ENCODE results near the gene OAF.

Gene OAF

DNA sequence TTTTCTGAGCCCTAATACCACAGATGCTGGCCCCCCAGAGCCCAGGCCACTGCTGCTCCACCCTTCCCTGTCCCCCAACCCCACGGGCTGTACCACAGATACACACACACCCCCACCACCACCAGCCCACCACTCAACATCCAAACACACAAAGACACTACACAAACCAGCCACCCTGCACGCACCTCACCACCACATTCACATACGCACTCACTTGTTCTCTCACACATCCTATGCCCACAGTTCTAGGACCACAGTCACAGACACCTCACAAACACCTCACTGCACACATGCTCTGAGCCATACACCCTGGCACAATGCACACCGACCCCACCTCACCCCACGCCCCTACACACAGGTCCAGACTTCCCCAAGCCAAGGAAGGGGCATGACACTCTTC is 22.5 kb upstream of the OAF start:
- TF ChIP-seq, protein P1, sequence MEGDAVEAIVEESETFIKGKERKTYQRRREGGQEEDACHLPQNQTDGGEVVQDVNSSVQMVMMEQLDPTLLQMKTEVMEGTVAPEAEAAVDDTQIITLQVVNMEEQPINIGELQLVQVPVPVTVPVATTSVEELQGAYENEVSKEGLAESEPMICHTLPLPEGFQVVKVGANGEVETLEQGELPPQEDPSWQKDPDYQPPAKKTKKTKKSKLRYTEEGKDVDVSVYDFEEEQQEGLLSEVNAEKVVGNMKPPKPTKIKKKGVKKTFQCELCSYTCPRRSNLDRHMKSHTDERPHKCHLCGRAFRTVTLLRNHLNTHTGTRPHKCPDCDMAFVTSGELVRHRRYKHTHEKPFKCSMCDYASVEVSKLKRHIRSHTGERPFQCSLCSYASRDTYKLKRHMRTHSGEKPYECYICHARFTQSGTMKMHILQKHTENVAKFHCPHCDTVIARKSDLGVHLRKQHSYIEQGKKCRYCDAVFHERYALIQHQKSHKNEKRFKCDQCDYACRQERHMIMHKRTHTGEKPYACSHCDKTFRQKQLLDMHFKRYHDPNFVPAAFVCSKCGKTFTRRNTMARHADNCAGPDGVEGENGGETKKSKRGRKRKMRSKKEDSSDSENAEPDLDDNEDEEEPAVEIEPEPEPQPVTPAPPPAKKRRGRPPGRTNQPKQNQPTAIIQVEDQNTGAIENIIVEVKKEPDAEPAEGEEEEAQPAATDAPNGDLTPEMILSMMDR (IDR thresholded peaks at IDR 0.05; ENCODE audit: low read depth, low read length), result no peak
- no peak for DNase-seq (ENCODE audit: low read depth, low spot score)
- in situ Hi-C loops (cut with HindIII; ENCODE audit: low sequenced_read_pairs), result no loop called here
- no peak overlapping the region for H3K4me3 ChIP-seq (ENCODE audit: low read depth, low read length)

DNA sequence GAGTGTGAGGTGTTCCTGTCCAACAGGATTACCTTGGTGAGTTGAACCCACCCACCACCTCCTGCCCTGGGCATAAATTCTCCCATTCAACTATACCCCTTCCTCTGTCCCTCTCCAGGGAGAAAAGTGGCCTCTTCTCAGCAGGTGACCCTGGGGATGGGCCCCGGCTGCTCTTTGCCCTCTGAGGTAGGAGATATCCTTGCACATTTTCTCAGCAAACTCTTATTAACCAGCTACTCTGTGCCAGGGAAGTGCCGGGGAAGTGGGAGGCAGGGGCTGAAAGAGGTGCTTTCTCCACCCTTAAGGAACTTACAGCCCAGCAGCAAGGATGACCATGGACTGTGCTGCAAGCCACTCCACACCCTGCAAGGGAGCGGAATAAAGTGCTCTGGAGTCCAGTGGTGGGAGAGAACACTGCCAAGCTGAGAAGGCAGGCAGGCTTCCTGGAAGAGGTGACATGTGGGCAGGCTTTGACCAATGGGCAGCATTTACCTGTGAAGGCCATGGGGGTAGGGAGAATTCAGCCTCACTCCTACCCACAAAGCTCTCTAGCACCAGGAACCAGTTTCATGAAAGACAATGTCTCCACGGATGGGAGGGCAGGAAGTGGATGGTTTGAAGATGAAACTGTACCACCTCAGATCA is 21.9 kb upstream of the OAF start:
- TF ChIP-seq, protein P1 (IDR thresholded peaks at IDR 0.05; ENCODE audit: low read depth, low read length), result no peak
- no peak overlapping the region for H3K4me3 ChIP-seq (ENCODE audit: low read depth, low read length)
- in situ Hi-C loops (cut with HindIII; ENCODE audit: low sequenced_read_pairs), result no loop called here
- DNase-seq (ENCODE audit: low read depth, low spot score), result no peak

DNA sequence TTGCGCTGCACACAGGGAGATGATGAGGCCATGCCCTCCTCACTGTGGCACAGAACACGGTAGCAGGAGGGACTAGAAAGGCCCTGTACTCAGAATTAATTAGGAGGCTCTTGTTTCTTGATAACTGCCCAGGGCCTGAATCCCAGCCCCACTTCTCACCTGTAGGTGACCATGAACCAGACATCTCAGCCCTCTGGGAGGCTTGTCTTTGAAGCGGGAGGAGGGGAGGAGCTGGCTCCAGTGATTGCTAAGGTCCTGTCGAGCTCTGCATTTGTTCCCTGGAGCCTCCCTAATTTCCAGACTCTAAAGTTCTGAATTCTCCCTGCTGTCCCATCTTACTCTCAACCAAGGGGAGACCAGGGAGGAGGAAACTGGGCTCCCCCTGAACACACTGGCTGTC is 19.8 kb upstream of the OAF start:
- TF ChIP-seq, protein P1 (IDR thresholded peaks at IDR 0.05; ENCODE audit: low read depth, low read length), result no peak
- no peak for DNase-seq (ENCODE audit: low read depth, low spot score)
- in situ Hi-C loops (cut with HindIII; ENCODE audit: low sequenced_read_pairs), result no loop called here

DNA sequence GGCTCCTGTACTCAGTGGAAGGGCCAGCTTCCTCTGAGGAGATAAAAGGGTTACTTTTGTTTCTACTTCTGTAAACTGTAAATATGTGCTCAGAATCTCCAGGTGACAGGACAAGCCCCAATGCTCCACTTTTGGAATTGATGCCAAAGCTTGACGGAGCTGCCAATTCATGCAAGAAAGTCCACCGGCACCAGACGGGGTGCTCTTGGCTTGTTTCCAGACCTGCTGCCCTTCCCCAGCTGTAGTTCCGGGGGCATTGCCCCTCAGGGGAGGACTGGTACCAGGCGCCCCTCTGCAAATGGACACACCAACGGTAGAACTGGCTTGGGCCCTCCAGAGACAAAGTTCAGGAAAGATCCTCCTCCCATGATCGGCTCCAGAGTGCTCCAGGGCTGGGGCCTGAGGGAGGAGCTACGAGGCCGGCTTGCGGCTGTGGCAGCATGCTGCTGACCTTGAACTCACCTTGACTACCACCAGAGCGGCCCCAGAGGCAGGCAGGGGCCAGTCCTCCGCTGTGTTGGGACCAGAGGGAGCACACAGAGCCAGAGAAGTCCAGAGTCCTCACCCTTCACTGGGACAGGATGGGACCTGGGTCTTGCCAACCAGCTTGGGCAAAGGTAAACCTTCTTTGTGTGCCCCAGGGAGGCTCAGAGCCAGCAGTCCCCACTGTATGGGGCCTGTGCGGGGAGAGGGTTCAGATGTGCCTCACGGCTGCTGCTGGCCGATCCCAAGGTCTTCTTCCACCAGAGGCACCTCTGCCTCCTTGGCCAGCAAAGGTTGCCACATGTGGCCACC is 17.8 kb upstream of the OAF start:
- TF ChIP-seq, protein P1 (IDR thresholded peaks at IDR 0.05; ENCODE audit: low read depth, low read length), result no peak
- in situ Hi-C loops (cut with HindIII; ENCODE audit: low sequenced_read_pairs), result no loop called here
- no peak for DNase-seq (ENCODE audit: low read depth, low spot score)
- no peak overlapping the region for H3K4me3 ChIP-seq (ENCODE audit: low read depth, low read length)

More for the DNA sequence above, 19.8 kb upstream of the OAF start:
- H3K4me3 ChIP-seq (ENCODE audit: low read depth, low read length), result no peak overlapping the region

DNA sequence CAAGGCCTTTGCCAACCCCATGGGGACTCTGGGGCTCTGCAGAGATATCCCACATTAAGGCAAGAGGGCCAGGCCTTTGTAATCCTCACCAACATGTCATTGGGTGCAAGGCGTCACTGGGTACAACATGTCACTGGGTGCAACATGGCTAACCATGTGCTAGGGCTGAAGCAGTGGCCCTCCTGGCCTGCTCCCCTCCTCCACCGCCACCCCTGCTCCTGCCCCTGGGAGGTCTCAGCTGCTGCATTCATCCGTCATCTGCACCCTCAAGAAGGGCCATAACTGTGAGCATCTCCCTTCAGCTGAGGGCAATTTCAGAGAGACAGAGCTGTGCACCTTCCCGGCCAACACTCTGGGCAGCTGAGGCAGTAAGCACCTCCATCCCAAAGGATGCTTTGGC is 16.7 kb upstream of the OAF start:
- TF ChIP-seq, protein P1 (IDR thresholded peaks at IDR 0.05; ENCODE audit: low read depth, low read length), result no peak

DNA sequence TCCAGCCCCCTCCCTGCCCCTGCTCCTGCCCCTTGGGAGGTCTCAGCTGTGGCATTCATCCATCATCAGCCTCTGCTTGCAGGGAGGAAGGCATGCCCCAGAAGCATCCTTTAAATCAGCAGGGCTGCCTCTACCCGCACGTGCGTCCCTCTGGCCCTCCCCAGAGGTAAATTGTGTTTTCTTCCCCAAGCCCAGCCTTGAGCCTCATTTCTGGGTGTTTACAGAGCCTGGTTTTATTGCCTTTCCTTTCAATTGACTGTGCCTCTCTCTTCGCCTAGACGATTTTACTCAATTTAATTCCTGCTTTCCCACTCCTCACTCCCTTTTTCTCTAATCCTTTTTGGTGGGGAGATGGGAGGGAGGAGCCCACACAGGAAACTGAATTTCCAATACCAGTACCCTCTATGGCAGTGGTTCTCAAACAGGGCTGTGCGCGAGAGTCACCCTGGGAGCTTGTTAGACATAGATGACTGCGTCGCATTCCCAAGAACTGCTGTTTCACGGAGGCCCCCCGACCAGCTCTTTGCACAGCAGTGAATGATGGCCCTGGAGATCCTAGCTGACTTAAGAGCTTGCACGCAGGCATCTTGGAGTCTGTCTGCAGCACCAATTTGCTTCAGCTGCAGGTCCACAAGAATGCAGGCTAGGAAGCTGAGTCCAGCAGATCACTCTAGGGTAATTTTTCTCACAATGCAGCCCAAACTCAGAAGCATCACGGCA is 15.1 kb upstream of the OAF start:
- TF ChIP-seq, protein P1 (IDR thresholded peaks at IDR 0.05; ENCODE audit: low read depth, low read length), result no peak
- H3K4me3 ChIP-seq (ENCODE audit: low read depth, low read length), result no peak overlapping the region
- no peak for DNase-seq (ENCODE audit: low read depth, low spot score)
- in situ Hi-C loops (cut with HindIII; ENCODE audit: low sequenced_read_pairs), result no loop called here

More for the DNA sequence above, 16.7 kb upstream of the OAF start:
- DNase-seq (ENCODE audit: low read depth, low spot score), result no peak
- in situ Hi-C loops (cut with HindIII; ENCODE audit: low sequenced_read_pairs), result no loop called here
- no peak overlapping the region for H3K4me3 ChIP-seq (ENCODE audit: low read depth, low read length)
